NT2/D1 (cell line): ENCODE data around the gene FAM234B.

Experiments
- DNase-seq: peaks from one replicate; pipeline ENCODE4 v3.0.0-alpha.2; 2011; ENCODE audit warnings: low read depth, low spot score
- H3K27me3 ChIP-seq: 2 replicates; pipeline ENCODE4 v1.6.0; 2011; ENCODE audit warnings: mild to moderate bottlenecking; ENCODE audit not compliant: insufficient read length, insufficient read depth
- H3K36me3 ChIP-seq: 2 replicates; pipeline ENCODE4 v1.6.1; 2011; ENCODE audit warnings: mild to moderate bottlenecking, low read length, mixed read lengths; ENCODE audit not compliant: insufficient read depth, insufficient read length
- H3K4me1 ChIP-seq: 2 replicates; pipeline ENCODE4 v1.5.1; 2011; ENCODE audit not compliant: insufficient read depth, insufficient read length
- H3K4me3 ChIP-seq: 2 replicates; pipeline ENCODE4 v1.5.1; 2011; ENCODE audit warnings: low read depth; ENCODE audit not compliant: insufficient read length
- H3K9ac ChIP-seq: 2 replicates; pipeline ENCODE4 v1.6.0; 2011; ENCODE audit warnings: low read depth; ENCODE audit not compliant: insufficient read length
- H3K9me3 ChIP-seq: 2 replicates; pipeline ENCODE4 v1.5.1; 2011; ENCODE audit warnings: mild to moderate bottlenecking, low read length; ENCODE audit not compliant: insufficient read depth
- SUZ12 ChIP-seq: IDR thresholded peaks from 2 replicates; pipeline ENCODE4 v1.6.1; 2011; ENCODE audit not compliant: insufficient read length, insufficient read depth; ENCODE audit errors: extremely low read depth
- YY1 ChIP-seq: IDR thresholded peaks from 2 replicates; pipeline ENCODE4 v1.6.1; 2011; ENCODE audit not compliant: insufficient read length, insufficient read depth
- ZNF274 ChIP-seq: IDR thresholded peaks from 2 replicates; pipeline ENCODE4 v1.6.1; 2011; ENCODE audit warnings: mild to moderate bottlenecking, low read depth, low read length

FAM234B gene

GRCh38 chr12:13071305-13072280 is 27.4 kb downstream of the FAM234B start:
- no peak overlapping the region for H3K9ac ChIP-seq
- DNase-seq = no peak
- H3K4me1 ChIP-seq = peaks cover 4% of the 10 kb centered on the region
- no peak for TF ChIP-seq SUZ12
- no peak for TF ChIP-seq ZNF274
- TF ChIP-seq YY1 = no peak
- H3K36me3 ChIP-seq = peaks cover 48% of the 10 kb centered on the region
- H3K27me3 ChIP-seq = no peaks in the 10 kb centered on the region
- H3K4me3 ChIP-seq = no peak overlapping the region
- H3K9me3 ChIP-seq = no peaks in the 10 kb centered on the region

DNA sequence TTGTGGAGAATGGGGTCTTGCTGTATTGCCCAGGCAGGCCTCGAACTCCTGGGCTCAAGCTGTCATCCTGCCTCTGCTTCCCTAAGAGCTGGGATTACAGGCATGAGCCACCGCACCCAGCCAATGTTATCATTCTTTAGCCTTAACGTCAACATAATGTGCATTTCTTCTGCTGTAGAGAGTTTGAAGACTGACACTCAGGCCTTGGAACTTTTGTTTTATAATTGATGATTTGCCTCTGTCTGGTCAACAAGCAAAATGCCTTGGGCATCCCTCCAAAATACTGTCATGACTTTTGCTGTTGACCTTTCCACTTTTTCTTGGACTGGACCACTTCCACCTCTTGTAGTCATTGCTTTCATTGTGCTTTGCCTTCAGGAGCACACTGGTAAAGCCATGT is 29.0 kb downstream of the FAM234B start:
- TF ChIP-seq ZNF274 (no peak), YY1 (no peak), SUZ12 (no peak)

GRCh38 chr12:13074396-13075117 is 30.4 kb downstream of the FAM234B start:
- Histone ChIP-seq H3K36me3 (peaks cover 30% of the 10 kb centered on the region), H3K27me3 (no peaks in the 10 kb centered on the region), H3K9me3 (no peaks in the 10 kb centered on the region), H3K4me1 (peaks cover 6% of the 10 kb centered on the region), H3K9ac (no peak overlapping the region), H3K4me3 (no peak overlapping the region)
- TF ChIP-seq YY1 (no peak), ZNF274 (no peak), SUZ12 (no peak)
- no peak for DNase-seq

More for the DNA sequence above, 29.0 kb downstream of the FAM234B start:
- H3K27me3 ChIP-seq = no peaks in the 10 kb centered on the region
- H3K36me3 ChIP-seq = peaks cover 39% of the 10 kb centered on the region
- H3K9ac ChIP-seq = no peak overlapping the region
- no peak for DNase-seq
- peaks cover 4% of the 10 kb centered on the region for H3K4me1 ChIP-seq
- no peak overlapping the region for H3K4me3 ChIP-seq
- H3K9me3 ChIP-seq = no peaks in the 10 kb centered on the region

GRCh38 chr12:13075118-13075480 is 30.9 kb downstream of the FAM234B start:
- no peak for TF ChIP-seq SUZ12
- no peak for TF ChIP-seq YY1
- no peak for TF ChIP-seq ZNF274

DNA sequence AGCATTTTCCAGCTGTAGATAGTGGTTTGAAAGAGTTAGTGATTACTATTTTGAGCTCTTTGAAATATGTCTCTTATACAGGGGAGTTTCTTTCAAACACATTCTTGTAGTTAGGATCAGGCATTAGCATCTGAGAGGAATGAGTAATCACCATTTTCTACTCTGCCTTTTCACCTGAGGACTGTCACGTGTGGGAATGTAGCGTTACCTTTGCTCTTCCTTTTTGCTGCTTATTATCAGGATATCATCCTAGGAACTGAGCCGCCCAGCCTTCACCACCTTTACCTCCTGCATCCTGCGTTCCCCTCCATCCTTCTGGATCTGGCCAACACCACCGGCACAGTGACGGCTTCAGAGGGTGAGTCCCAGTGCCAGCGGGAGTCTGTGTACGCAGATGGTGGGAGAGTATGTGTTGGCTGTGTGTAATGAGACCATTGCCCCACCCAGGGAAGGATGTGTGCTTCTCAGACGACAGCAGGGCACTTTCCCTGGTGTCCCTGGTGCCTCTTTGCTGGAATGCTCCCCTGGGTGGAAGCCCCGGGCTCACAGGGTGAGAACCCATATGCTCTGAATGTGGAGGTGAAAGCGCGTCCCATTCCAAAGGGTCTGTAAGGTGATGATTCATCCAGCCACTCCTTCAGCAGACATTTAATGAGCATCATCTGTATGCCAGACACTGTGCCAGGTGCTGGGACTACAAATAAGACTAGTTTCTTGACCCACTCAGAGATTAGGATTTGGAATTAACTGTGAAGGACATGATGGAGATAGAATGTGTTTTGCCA is 31.8 kb downstream of the FAM234B start:
- peaks cover 8% of the 10 kb centered on the region for H3K4me1 ChIP-seq
- TF ChIP-seq ZNF274 (no peak), SUZ12 (no peak), YY1 (no peak)
- peaks cover 38% of the 10 kb centered on the region for H3K36me3 ChIP-seq
- H3K9ac ChIP-seq = no peak overlapping the region
- no peak for DNase-seq
- no peaks in the 10 kb centered on the region for H3K9me3 ChIP-seq
- H3K27me3 ChIP-seq = no peaks in the 10 kb centered on the region
- H3K4me3 ChIP-seq = no peak overlapping the region

More at GRCh38 chr12:13075118-13075480, 30.9 kb downstream of the FAM234B start:
- Histone ChIP-seq H3K9ac (no peak overlapping the region), H3K4me3 (no peak overlapping the region), H3K9me3 (no peaks in the 10 kb centered on the region), H3K4me1 (peaks cover 8% of the 10 kb centered on the region), H3K27me3 (no peaks in the 10 kb centered on the region), H3K36me3 (peaks cover 33% of the 10 kb centered on the region)
- no peak for DNase-seq

DNA sequence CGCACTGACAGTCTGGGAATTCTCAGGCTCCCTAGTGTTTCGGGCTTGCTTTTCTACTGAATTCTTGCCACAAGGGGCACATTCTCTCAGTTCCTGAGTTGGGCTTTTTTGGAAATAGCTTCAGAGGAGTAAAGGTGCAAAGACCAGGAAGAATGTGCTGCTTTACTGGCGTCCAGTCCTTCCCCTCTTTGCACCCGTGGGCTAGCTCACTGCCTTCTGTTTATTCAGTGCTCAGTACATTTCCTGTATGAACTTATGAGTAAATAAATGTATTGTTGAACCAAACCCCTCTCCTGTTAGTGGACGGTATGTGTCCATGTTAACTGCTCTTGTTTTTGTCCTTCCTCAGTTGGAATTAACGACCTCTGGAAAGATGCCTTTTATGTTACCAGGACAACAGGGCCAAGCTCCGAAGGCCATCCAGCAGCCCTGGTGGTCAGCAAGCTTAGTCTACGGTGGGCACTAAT is 35.3 kb downstream of the FAM234B start:
- H3K27me3 ChIP-seq = no peaks in the 10 kb centered on the region
- no peaks in the 10 kb centered on the region for H3K9me3 ChIP-seq
- peaks cover 8% of the 10 kb centered on the region for H3K4me1 ChIP-seq
- no peak overlapping the region for H3K9ac ChIP-seq
- peak; percentile 81 for DNase-seq
- no peak for TF ChIP-seq SUZ12
- TF ChIP-seq ZNF274 = no peak
- no peak for TF ChIP-seq YY1
- H3K36me3 ChIP-seq = peaks cover 29% of the 10 kb centered on the region
- H3K4me3 ChIP-seq = no peak overlapping the region
